Natural killer cell (primary cell): ENCODE data around the gene PLXNB1. TPM values are rescaled to one million over a fixed set of nuclear protein-coding genes. Genes with fewer than 3 reads are reported as not detected.

Experiments used
- ATAC-seq, 3 donors: fragments of 150-1000 bp in 2 of 3; fragments of 200-7000 bp in 1 of 3; cut with Tn5 transposase; 1 replicate in 1 of 3; 2 replicates in 2 of 3; pipeline ENCODE4 v1.10.0; 2021; ENCODE audit warnings: mild to moderate bottlenecking in 2 of 3, moderate library complexity in 2 of 3
- DNase-seq, 2 donors: peaks; one replicate each; pipeline versions ENCODE4 v3.0.0 to v3.0.0-alpha.2; 2013 to 2021; ENCODE audit warnings: mixed read lengths in 1 of 2
- H3K27ac ChIP-seq: one replicate; pipeline ENCODE4 v1.5.1; 2013; ENCODE audit warnings: mild to moderate bottlenecking, low read length
- H3K27me3 ChIP-seq: one replicate; pipeline ENCODE4 v1.6.1; 2013; ENCODE audit warnings: low read length; ENCODE audit not compliant: control insufficient read depth, insufficient read depth
- H3K36me3 ChIP-seq: one replicate; pipeline ENCODE4 v1.6.1; 2013; ENCODE audit warnings: low read length; ENCODE audit not compliant: control insufficient read depth, insufficient read depth
- H3K4me1 ChIP-seq: one replicate; pipeline ENCODE4 v1.6.1; 2013; ENCODE audit warnings: low read length; ENCODE audit not compliant: control insufficient read depth, insufficient read depth
- H3K4me3 ChIP-seq: one replicate; pipeline ENCODE4 v1.5.1; 2013; ENCODE audit warnings: low read length
- H3K9me3 ChIP-seq: one replicate; pipeline ENCODE4 v1.6.1; 2013; ENCODE audit warnings: low read length; ENCODE audit not compliant: control insufficient read depth, insufficient read depth
- H3K27ac Mint-ChIP-seq, 2 donors: one replicate each; pipeline ENCODE4 v1.8.0; 2022; ENCODE audit warnings: mild to moderate bottlenecking in 2 of 2, mixed read lengths in 2 of 2, moderate library complexity in 1 of 2
- H3K27me3 Mint-ChIP-seq, 2 donors: one replicate each; pipeline ENCODE4 v1.8.0; 2022; ENCODE audit warnings: low read depth in 2 of 2, mixed read lengths in 2 of 2
- H3K36me3 Mint-ChIP-seq: one replicate; pipeline ENCODE4 v1.8.0; 2022; ENCODE audit warnings: mixed read lengths
- H3K4me1 Mint-ChIP-seq, 2 donors: one replicate each; pipeline ENCODE4 v1.8.0; 2022; ENCODE audit warnings: mixed read lengths in 2 of 2
- H3K4me3 Mint-ChIP-seq: one replicate; pipeline ENCODE4 v1.8.0; 2022; ENCODE audit warnings: mild to moderate bottlenecking, moderate library complexity, mixed read lengths
- H3K9me3 Mint-ChIP-seq, 2 donors: one replicate each; pipeline ENCODE4 v1.8.0; 2022; ENCODE audit warnings: mixed read lengths in 2 of 2
- CTCF ChIP-seq: fragments of 200-600 bp; IDR thresholded peaks from one replicate; pipeline ENCODE4 v1.8.0; 2022; ENCODE audit warnings: antibody characterized with exemption
- WGBS: methylation state at CpG from one replicate; pipeline ENCODE4 v1.1.7; 2013; ENCODE audit warnings: missing lambda C conversion rate; ENCODE audit not compliant: insufficient coverage; 5-methylcytosine and 5-hydroxymethylcytosine counted together
- intact Hi-C: fragments of 100-400 bp; cut with micrococcal nuclease; formaldehyde crosslinking; loops from one replicate; pipeline ENCODE4 v1.14.2; 2022
- total RNA-seq, 4 donors: library from RNA; stranded (reverse); fragments of 120-200 nt in 1 of 4; gene quantifications; one replicate each; pipeline versions ENCODE4 v1.2.3 to v1.2.4, GENCODE V29; 2013 to 2022

The PLXNB1 gene
- total RNA-seq, 3 donors from 2014 or later (not counting 1 experiment from before 2014, with no cell fraction given) = 4.3 to 5.0 (median 4.4) TPM

- Histone ChIP-seq H3K4me3 (peak overlapping the region; percentile 72), H3K36me3 (peaks cover 27% of the 10 kb centered on the region), H3K4me1 (peaks cover 67% of the 10 kb centered on the region), H3K27me3 (no peaks in the 10 kb centered on the region), H3K9me3 (no peaks in the 10 kb centered on the region), H3K27ac (peak overlapping the region; percentile 98)
- Mint-ChIP-seq H3K4me1 (peaks cover 36 to 51% of the 10 kb centered on the region in 2 donors), H3K27ac (peak overlapping the region; percentile 97 to 99), H3K9me3 (no peaks in the 10 kb centered on the region), H3K36me3 (no peaks in the 10 kb centered on the region), H3K27me3 (no peaks in the 10 kb centered on the region), H3K4me3 (peak overlapping the region; percentile 87)
- no peak for TF ChIP-seq CTCF
- WGBS = 18% methylated on average over 19 of the region's 19 CpGs
- intact Hi-C loops = loop anchor here (5.0 kb wide), 1 partner anchor 41 kb away; no protein-coding TSS in a partner anchor
- ATAC-seq = peak; percentile 36 to 49 (median 41)
- DNase-seq = peak in 1 of 2 donors; percentile 58
These were observed 36.7 kb upstream of the PLXNB1 start for GRCh38 chr3:48466386-48467109.

GRCh38 chr3:48465531-48466378 is 35.9 kb upstream of the PLXNB1 start:
- DNase-seq = peak; percentile 81 to 86
- Histone ChIP-seq H3K36me3 (peaks cover 34% of the 10 kb centered on the region), H3K4me1 (peaks cover 59% of the 10 kb centered on the region), H3K9me3 (no peaks in the 10 kb centered on the region), H3K4me3 (peak overlapping the region; percentile 72), H3K27ac (peak overlapping the region; percentile 98), H3K27me3 (no peaks in the 10 kb centered on the region)
- intact Hi-C loops = loop anchor here (5.0 kb wide), 1 partner anchor 42 kb away; no protein-coding TSS in a partner anchor
- Mint-ChIP-seq H3K4me3 (peak overlapping the region; percentile 87), H3K9me3 (no peaks in the 10 kb centered on the region), H3K27ac (peak overlapping the region; percentile 97 to 99), H3K27me3 (no peaks in the 10 kb centered on the region), H3K36me3 (no peaks in the 10 kb centered on the region), H3K4me1 (peaks cover 36 to 51% of the 10 kb centered on the region in 2 donors)
- WGBS = 8% methylated on average over 21 of the region's 21 CpGs
- ATAC-seq = peak; percentile 94 to 95 (median 95)
- no peak for TF ChIP-seq CTCF

- H3K36me3 Mint-ChIP-seq = no peaks in the 10 kb centered on the region
- 87% methylated on average over 7 of the region's 7 CpGs for WGBS
These were observed 35.3 kb upstream of the PLXNB1 start for GRCh38 chr3:48465237-48465530.

More at GRCh38 chr3:48465237-48465530, 35.3 kb upstream of the PLXNB1 start:
- Histone ChIP-seq H3K9me3 (no peaks in the 10 kb centered on the region), H3K36me3 (peaks cover 39% of the 10 kb centered on the region), H3K27me3 (no peaks in the 10 kb centered on the region), H3K4me3 (no peak overlapping the region), H3K27ac (peak overlapping the region; percentile 98), H3K4me1 (peaks cover 53% of the 10 kb centered on the region)
- H3K27ac Mint-ChIP-seq = peak overlapping the region; percentile 97 to 99
- H3K9me3 Mint-ChIP-seq = no peaks in the 10 kb centered on the region
- no peak for ATAC-seq
- no peak for DNase-seq
- intact Hi-C loops = loop anchor here (5.0 kb wide), 1 partner anchor 42 kb away; no protein-coding TSS in a partner anchor
- peak overlapping the region; percentile 87 for H3K4me3 Mint-ChIP-seq
- TF ChIP-seq CTCF = no peak
- peaks cover 35 to 50% of the 10 kb centered on the region in 2 donors for H3K4me1 Mint-ChIP-seq
- H3K27me3 Mint-ChIP-seq = no peaks in the 10 kb centered on the region
